Measurements from ENCODE around the gene TRIM63.

The TRIM63 gene

GRCh38 chr1:26041978-26042377 is 25.5 kb downstream of the TRIM63 start:
- TF ChIP-seq FOXM1 (IDR thresholded peaks at IDR 0.05; ENCODE audit: borderline replicate concordance, low read depth) (no peak), TCF12 (IDR thresholded peaks at IDR 0.05; ENCODE audit: low read depth) (no peak)

GRCh38 chr1:26041401-26041800 is 26.0 kb downstream of the TRIM63 start:
- TF ChIP-seq FOXM1 (IDR thresholded peaks at IDR 0.05; ENCODE audit: borderline replicate concordance, low read depth) (no peak), CEBPB (IDR thresholded peaks at IDR 0.05) (no peak), REST (IDR thresholded peaks at IDR 0.05; ENCODE audit: low read depth) (no peak), RAD21 (IDR thresholded peaks at IDR 0.05; ENCODE audit: low read depth) (no peak), TCF12 (IDR thresholded peaks at IDR 0.05; ENCODE audit: low read depth) (no peak), TEAD4 (IDR thresholded peaks at IDR 0.05) (no peak), CREB1 (IDR thresholded peaks at IDR 0.05; ENCODE audit: low read depth) (no peak), TAF1 (IDR thresholded peaks at IDR 0.05; ENCODE audit: low read depth) (no peak), MAX (IDR thresholded peaks at IDR 0.05) (no peak), USF1 (IDR thresholded peaks at IDR 0.05) (no peak), YY1 (IDR thresholded peaks at IDR 0.05; ENCODE audit: low read depth) (no peak), NFIC (IDR thresholded peaks at IDR 0.05) (no peak), EGR1 (IDR thresholded peaks at IDR 0.05) (no peak)

- TF ChIP-seq FOXM1 (IDR thresholded peaks at IDR 0.05; ENCODE audit: borderline replicate concordance, low read depth) (no peak), YY1 (IDR thresholded peaks at IDR 0.05; ENCODE audit: low read depth) (no peak)
Observed at GRCh38 chr1:26038904-26039303, 28.5 kb downstream of the TRIM63 start.

- TF ChIP-seq CREB1 (IDR thresholded peaks at IDR 0.05; ENCODE audit: low read depth): no peak
- TF ChIP-seq TAF1 (IDR thresholded peaks at IDR 0.05; ENCODE audit: low read depth): no peak
- no peak for TF ChIP-seq ZBTB7A (IDR thresholded peaks at IDR 0.05; ENCODE audit: low read depth)
- no peak for TF ChIP-seq MAX (IDR thresholded peaks at IDR 0.05)
- no peak for TF ChIP-seq TEAD4 (IDR thresholded peaks at IDR 0.05)
- no peak for TF ChIP-seq REST (IDR thresholded peaks at IDR 0.05; ENCODE audit: low read depth)
- TF ChIP-seq USF1 (IDR thresholded peaks at IDR 0.05): no peak
- TF ChIP-seq FOXM1 (IDR thresholded peaks at IDR 0.05; ENCODE audit: borderline replicate concordance, low read depth): no peak
- no peak for TF ChIP-seq RAD21 (IDR thresholded peaks at IDR 0.05; ENCODE audit: low read depth)
- no peak for TF ChIP-seq YY1 (IDR thresholded peaks at IDR 0.05; ENCODE audit: low read depth)
- no peak for TF ChIP-seq EP300 (IDR thresholded peaks at IDR 0.05; ENCODE audit: borderline replicate concordance)
- no peak for TF ChIP-seq CEBPB (IDR thresholded peaks at IDR 0.05)
- no peak for TF ChIP-seq EGR1 (IDR thresholded peaks at IDR 0.05)
- no peak for TF ChIP-seq TCF12 (IDR thresholded peaks at IDR 0.05; ENCODE audit: low read depth)
- TF ChIP-seq NFIC (IDR thresholded peaks at IDR 0.05): no peak
Observed at GRCh38 chr1:26038477-26038876, 29.0 kb downstream of the TRIM63 start.

GRCh38 chr1:26037904-26038303 is 29.5 kb downstream of the TRIM63 start:
- TF ChIP-seq CEBPB (IDR thresholded peaks at IDR 0.05) (no peak), YY1 (IDR thresholded peaks at IDR 0.05; ENCODE audit: low read depth) (no peak), EGR1 (IDR thresholded peaks at IDR 0.05) (no peak), RAD21 (IDR thresholded peaks at IDR 0.05; ENCODE audit: low read depth) (no peak), MAX (IDR thresholded peaks at IDR 0.05) (no peak), NFIC (IDR thresholded peaks at IDR 0.05) (no peak), FOXM1 (IDR thresholded peaks at IDR 0.05; ENCODE audit: borderline replicate concordance, low read depth) (no peak), ZBTB7A (IDR thresholded peaks at IDR 0.05; ENCODE audit: low read depth) (no peak), TEAD4 (IDR thresholded peaks at IDR 0.05) (no peak), TCF12 (IDR thresholded peaks at IDR 0.05; ENCODE audit: low read depth) (no peak), USF1 (IDR thresholded peaks at IDR 0.05) (no peak), REST (IDR thresholded peaks at IDR 0.05; ENCODE audit: low read depth) (no peak), TAF1 (IDR thresholded peaks at IDR 0.05; ENCODE audit: low read depth) (no peak), CREB1 (IDR thresholded peaks at IDR 0.05; ENCODE audit: low read depth) (no peak), EP300 (IDR thresholded peaks at IDR 0.05; ENCODE audit: borderline replicate concordance) (no peak)
